ENCODE data around the gene IGSF8. TPM values are rescaled to one million over a fixed set of nuclear protein-coding genes. Genes with fewer than 3 reads are reported as not detected.
A peak's percentile ranks its signal among the peaks of the same experiment; 100 is the strongest.

IGSF8 gene
- total RNA-seq, 1 donor from 2014 or later = 25.3 TPM

- Mint-ChIP-seq H3K9me3 (ENCODE audit: low read depth) (no peaks in the 10 kb centered on the region), H3K4me1 (ENCODE audit: low read depth) (peaks cover 27% of the 10 kb centered on the region), H3K27ac (ENCODE audit: unreplicated experiment) (no peak overlapping the region), H3K36me3 (ENCODE audit: low read depth) (no peaks in the 10 kb centered on the region), H3K4me3 (ENCODE audit: unreplicated experiment) (no peak overlapping the region), H3K27me3 (ENCODE audit: low read depth) (peaks cover 15% of the 10 kb centered on the region)
- TF ChIP-seq, protein P1, sequence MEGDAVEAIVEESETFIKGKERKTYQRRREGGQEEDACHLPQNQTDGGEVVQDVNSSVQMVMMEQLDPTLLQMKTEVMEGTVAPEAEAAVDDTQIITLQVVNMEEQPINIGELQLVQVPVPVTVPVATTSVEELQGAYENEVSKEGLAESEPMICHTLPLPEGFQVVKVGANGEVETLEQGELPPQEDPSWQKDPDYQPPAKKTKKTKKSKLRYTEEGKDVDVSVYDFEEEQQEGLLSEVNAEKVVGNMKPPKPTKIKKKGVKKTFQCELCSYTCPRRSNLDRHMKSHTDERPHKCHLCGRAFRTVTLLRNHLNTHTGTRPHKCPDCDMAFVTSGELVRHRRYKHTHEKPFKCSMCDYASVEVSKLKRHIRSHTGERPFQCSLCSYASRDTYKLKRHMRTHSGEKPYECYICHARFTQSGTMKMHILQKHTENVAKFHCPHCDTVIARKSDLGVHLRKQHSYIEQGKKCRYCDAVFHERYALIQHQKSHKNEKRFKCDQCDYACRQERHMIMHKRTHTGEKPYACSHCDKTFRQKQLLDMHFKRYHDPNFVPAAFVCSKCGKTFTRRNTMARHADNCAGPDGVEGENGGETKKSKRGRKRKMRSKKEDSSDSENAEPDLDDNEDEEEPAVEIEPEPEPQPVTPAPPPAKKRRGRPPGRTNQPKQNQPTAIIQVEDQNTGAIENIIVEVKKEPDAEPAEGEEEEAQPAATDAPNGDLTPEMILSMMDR (IDR thresholded peaks at IDR 0.05) = no peak
- DNase-seq (ENCODE audit: low spot score) = no peak
These were observed 6.1 kb upstream of the IGSF8 start for GRCh38 chr1:160104486-160104885.

- Mint-ChIP-seq H3K4me3 (ENCODE audit: unreplicated experiment) (no peak overlapping the region), H3K27ac (ENCODE audit: unreplicated experiment) (no peak overlapping the region), H3K36me3 (ENCODE audit: low read depth) (no peaks in the 10 kb centered on the region), H3K27me3 (ENCODE audit: low read depth) (peaks cover 11% of the 10 kb centered on the region), H3K9me3 (ENCODE audit: low read depth) (no peaks in the 10 kb centered on the region), H3K4me1 (ENCODE audit: low read depth) (peaks cover 26% of the 10 kb centered on the region)
- TF ChIP-seq, protein P1 (IDR thresholded peaks at IDR 0.05) = no peak
- DNase-seq (ENCODE audit: low spot score) = no peak
These were observed 5.4 kb upstream of the IGSF8 start for GRCh38 chr1:160103658-160104408.

DNA sequence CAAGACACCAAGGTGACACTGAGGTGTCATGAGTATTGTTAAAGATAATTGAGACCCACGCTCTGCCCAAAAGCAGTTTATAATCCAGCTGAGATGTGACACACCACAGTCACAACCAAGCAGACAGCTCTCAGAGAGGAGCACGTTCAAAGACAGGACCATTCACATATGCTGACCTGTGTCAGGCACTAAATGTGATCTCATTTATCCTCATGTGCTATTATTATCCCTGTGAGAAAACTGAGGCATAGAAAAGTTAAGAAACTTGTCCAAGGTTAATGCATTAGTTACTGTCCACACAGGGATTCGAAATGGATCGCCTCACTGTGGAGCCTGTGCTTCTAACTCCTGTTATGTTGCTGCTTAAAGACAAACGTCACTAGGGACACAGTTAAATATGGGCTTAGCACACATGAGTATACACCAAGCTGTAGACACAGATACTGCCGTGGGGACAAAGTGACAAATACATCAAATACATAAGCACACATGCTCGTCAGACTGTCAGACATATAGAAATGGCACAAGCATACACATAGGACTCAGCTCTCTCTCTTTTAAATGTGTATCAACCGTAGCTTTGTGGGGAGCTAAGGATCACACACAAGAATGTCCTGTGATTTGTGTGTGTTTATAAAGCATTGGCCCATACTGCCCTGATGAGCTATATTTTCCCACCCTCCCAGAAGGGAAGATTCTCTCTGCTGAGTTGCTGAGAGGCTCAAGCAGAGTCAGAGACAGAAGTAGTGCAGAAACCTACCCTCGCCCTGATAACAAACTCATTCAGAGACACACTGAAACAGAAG, 3.5 kb upstream of the IGSF8 start:
- no peak for DNase-seq (ENCODE audit: low spot score)
- H3K9me3 Mint-ChIP-seq (ENCODE audit: low read depth) = no peaks in the 10 kb centered on the region
- H3K36me3 Mint-ChIP-seq (ENCODE audit: low read depth) = no peaks in the 10 kb centered on the region
- peaks cover 8% of the 10 kb centered on the region for H3K27me3 Mint-ChIP-seq (ENCODE audit: low read depth)
- no peak overlapping the region for H3K27ac Mint-ChIP-seq (ENCODE audit: unreplicated experiment)
- H3K4me1 Mint-ChIP-seq (ENCODE audit: low read depth) = peaks cover 32% of the 10 kb centered on the region
- no peak overlapping the region for H3K4me3 Mint-ChIP-seq (ENCODE audit: unreplicated experiment)
- TF ChIP-seq, protein P1 (IDR thresholded peaks at IDR 0.05) = no peak

DNA sequence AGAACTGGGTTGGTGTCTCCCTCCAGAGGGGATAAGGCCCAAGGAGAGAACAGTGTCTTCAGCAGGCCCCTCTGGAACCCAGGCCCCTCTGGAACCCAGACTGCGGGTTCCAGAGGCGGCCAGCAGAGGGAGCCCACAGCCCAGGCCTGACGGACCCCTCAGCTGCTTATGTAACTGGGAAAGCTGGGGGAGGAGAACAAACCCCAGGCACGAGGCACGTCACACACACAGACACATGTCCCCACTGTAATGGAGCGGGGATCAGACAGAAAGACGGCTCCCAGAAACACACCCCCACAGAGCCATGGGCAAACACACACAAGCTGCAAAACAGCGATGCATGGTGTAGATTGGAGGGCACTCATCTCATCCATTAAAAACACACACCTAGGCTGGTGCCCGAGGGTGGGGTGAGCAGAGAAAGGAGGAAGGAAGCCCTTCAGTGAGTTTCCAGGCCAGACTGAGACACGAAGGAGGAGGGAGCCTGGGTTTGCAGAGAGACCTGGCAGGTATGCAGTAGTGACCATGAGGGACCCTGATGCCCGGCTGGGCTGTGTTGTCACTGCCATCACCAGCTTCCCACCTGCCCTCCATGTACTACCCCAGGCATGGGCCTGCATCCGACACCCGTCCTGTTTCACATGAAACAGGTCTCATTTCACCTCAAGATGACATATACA, 2.8 kb upstream of the IGSF8 start:
- TF ChIP-seq, protein P1 (IDR thresholded peaks at IDR 0.05) = peak; percentile 95
- Mint-ChIP-seq H3K9me3 (ENCODE audit: low read depth) (no peaks in the 10 kb centered on the region), H3K36me3 (ENCODE audit: low read depth) (no peaks in the 10 kb centered on the region), H3K4me1 (ENCODE audit: low read depth) (peaks cover 32% of the 10 kb centered on the region), H3K27me3 (ENCODE audit: low read depth) (peaks cover under 1% of the 10 kb centered on the region), H3K27ac (ENCODE audit: unreplicated experiment) (peak overlapping the region; percentile 37), H3K4me3 (ENCODE audit: unreplicated experiment) (no peak overlapping the region)
- peak; percentile 77 for DNase-seq (ENCODE audit: low spot score)

Data from chondrocyte (in vitro differentiated cells).